ENCODE measurements around the gene FNIP2. TPM values are rescaled to one million over a fixed set of nuclear protein-coding genes. Genes with fewer than 3 reads are reported as not detected.

Gene FNIP2
- total RNA-seq, 2 donors from 2014 or later: 8.6 to 11.5 TPM

GRCh38 chr4:158778156-158778711 is 9.4 kb downstream of the FNIP2 start:
- Mint-ChIP-seq H3K4me1 (peaks cover 46% of the 10 kb centered on the region), H3K9me3 (no peaks in the 10 kb centered on the region), H3K36me3 (ENCODE audit: low read depth) (no peaks in the 10 kb centered on the region), H3K27ac (no peak overlapping the region), H3K27me3 (ENCODE audit: insufficient read depth) (no peaks in the 10 kb centered on the region), H3K4me3 (no peak overlapping the region)
- no peaks in the 10 kb centered on the region for H3K9me3 ChIP-seq (ENCODE audit: control insufficient read depth, low read length)
- H3K4me3 ChIP-seq (ENCODE audit: low read length): no peak overlapping the region
- H3K36me3 ChIP-seq (ENCODE audit: control insufficient read depth, insufficient read depth, low read length): no peaks in the 10 kb centered on the region
- no peak overlapping the region for H3K27ac ChIP-seq (ENCODE audit: low read depth, low read length)
- H3K4me1 ChIP-seq (ENCODE audit: control insufficient read depth, insufficient read depth, low read length): peaks cover 11% of the 10 kb centered on the region
- H3K9ac ChIP-seq (ENCODE audit: extremely low read depth, low read length, poor library complexity, severe bottlenecking): no peak overlapping the region
- TF ChIP-seq CTCF (conservative IDR thresholded peaks at IDR 0.05): no peak
- no peak for DNase-seq
- H3K27me3 ChIP-seq (ENCODE audit: control insufficient read depth, insufficient read depth, low read length, poor library complexity, severe bottlenecking): no peaks in the 10 kb centered on the region
- no CpG with 5 or more reads among the region's 2 CpGs for WGBS, 2 experiments (ENCODE audit: insufficient coverage in 1 of 2, insufficient read length in 1 of 2)

- H3K36me3 Mint-ChIP-seq (ENCODE audit: low read depth): no peaks in the 10 kb centered on the region
- DNase-seq: no peak
- H3K27me3 Mint-ChIP-seq (ENCODE audit: insufficient read depth): peaks cover 3% of the 10 kb centered on the region
- no peak overlapping the region for H3K27ac ChIP-seq (ENCODE audit: low read depth, low read length)
- peaks cover 51% of the 10 kb centered on the region for H3K4me1 Mint-ChIP-seq
- H3K27ac Mint-ChIP-seq: no peak overlapping the region
- no peaks in the 10 kb centered on the region for H3K27me3 ChIP-seq (ENCODE audit: control insufficient read depth, insufficient read depth, low read length, poor library complexity, severe bottlenecking)
- H3K9me3 ChIP-seq (ENCODE audit: control insufficient read depth, low read length): no peaks in the 10 kb centered on the region
- no peak overlapping the region for H3K4me3 Mint-ChIP-seq
- H3K36me3 ChIP-seq (ENCODE audit: control insufficient read depth, insufficient read depth, low read length): no peaks in the 10 kb centered on the region
- peaks cover 16% of the 10 kb centered on the region for H3K4me1 ChIP-seq (ENCODE audit: control insufficient read depth, insufficient read depth, low read length)
- no peak overlapping the region for H3K9ac ChIP-seq (ENCODE audit: extremely low read depth, low read length, poor library complexity, severe bottlenecking)
- no peak for TF ChIP-seq CTCF (conservative IDR thresholded peaks at IDR 0.05)
- no peak overlapping the region for H3K4me3 ChIP-seq (ENCODE audit: low read length)
- no peaks in the 10 kb centered on the region for H3K9me3 Mint-ChIP-seq
- 92 to 99% methylated on average over 4 of the region's 4 CpGs for WGBS, 2 experiments (ENCODE audit: insufficient coverage in 1 of 2, insufficient read length in 1 of 2)
These were observed 9.9 kb downstream of the FNIP2 start for GRCh38 chr4:158778712-158779111.

GRCh38 chr4:158781963-158782362 is 13.1 kb downstream of the FNIP2 start:
- H3K27me3 ChIP-seq (ENCODE audit: control insufficient read depth, insufficient read depth, low read length, poor library complexity, severe bottlenecking): no peaks in the 10 kb centered on the region
- no peak overlapping the region for H3K4me3 Mint-ChIP-seq
- TF ChIP-seq CTCF (conservative IDR thresholded peaks at IDR 0.05): peak; percentile 46
- H3K9ac ChIP-seq (ENCODE audit: extremely low read depth, low read length, poor library complexity, severe bottlenecking): no peak overlapping the region
- no peak overlapping the region for H3K27ac Mint-ChIP-seq
- 67% methylated on average over 1 of the region's 1 CpG; no CpG with 5 or more reads in 1 of the 2 experiments for WGBS, 2 experiments (ENCODE audit: insufficient coverage in 1 of 2, insufficient read length in 1 of 2)
- no peaks in the 10 kb centered on the region for H3K36me3 ChIP-seq (ENCODE audit: control insufficient read depth, insufficient read depth, low read length)
- DNase-seq: no peak
- H3K27ac ChIP-seq (ENCODE audit: low read depth, low read length): no peak overlapping the region
- no peaks in the 10 kb centered on the region for H3K9me3 ChIP-seq (ENCODE audit: control insufficient read depth, low read length)
- no peaks in the 10 kb centered on the region for H3K9me3 Mint-ChIP-seq
- peaks cover 15% of the 10 kb centered on the region for H3K27me3 Mint-ChIP-seq (ENCODE audit: insufficient read depth)
- peaks cover 49% of the 10 kb centered on the region for H3K4me1 Mint-ChIP-seq
- H3K4me3 ChIP-seq (ENCODE audit: low read length): peak overlapping the region; percentile 64
- H3K4me1 ChIP-seq (ENCODE audit: control insufficient read depth, insufficient read depth, low read length): peaks cover 20% of the 10 kb centered on the region
- no peaks in the 10 kb centered on the region for H3K36me3 Mint-ChIP-seq (ENCODE audit: low read depth)

All from endodermal cell (in vitro differentiated cells).